Keratinocyte (primary cell): ENCODE measurements around the gene HPCAL1. TPM values are rescaled to one million over a fixed set of nuclear protein-coding genes. Genes with fewer than 3 reads are reported as not detected.

Experiments
- DNase-seq: peaks from one replicate; pipeline ENCODE4 v3.0.0-alpha.2; 2011; ENCODE audit warnings: low read depth, missing footprints, low spot score
- FAIRE-seq: peaks from 2 replicates; lab custom pipeline; 2011; peaks lifted over from hg19 to GRCh38; lab: Jason Lieb, UNC
- H2AFZ ChIP-seq: 2 replicates; pipeline ENCODE4 v1.6.0; 2012; ENCODE audit warnings: low read length, control low read depth, inconsistent platforms; ENCODE audit not compliant: control insufficient read depth
- H3K27ac ChIP-seq: 2 replicates; pipeline ENCODE4 v1.5.1; 2011; ENCODE audit warnings: low read length; ENCODE audit not compliant: control insufficient read depth, insufficient read depth
- H3K27me3 ChIP-seq: 3 replicates; pipeline ENCODE4 v1.6.0; 2011; ENCODE audit warnings: low read length; ENCODE audit not compliant: control insufficient read depth, insufficient read depth; ENCODE audit errors: extremely low read depth
- H3K36me3 ChIP-seq, 2 experiments: 2 replicates in 1 of 2; 3 replicates in 1 of 2; pipeline ENCODE4 v1.5.1; 2011; ENCODE audit warnings: low read length in 2 of 2, mild to moderate bottlenecking in 1 of 2; ENCODE audit not compliant: control insufficient read depth in 2 of 2, insufficient read depth in 2 of 2; ENCODE audit errors: extremely low read depth in 1 of 2
- H3K4me1 ChIP-seq: 3 replicates; pipeline ENCODE4 v1.5.1; 2011; ENCODE audit warnings: low read length; ENCODE audit not compliant: control insufficient read depth, insufficient read depth; ENCODE audit errors: extremely low read depth
- H3K4me2 ChIP-seq: 3 replicates; pipeline ENCODE4 v1.6.0; 2011; ENCODE audit warnings: low read depth, low read length; ENCODE audit not compliant: control insufficient read depth, insufficient read depth; ENCODE audit errors: extremely low read depth
- H3K4me3 ChIP-seq, 3 experiments: fragments of 200-600 bp in 1 of 3; sonication (generic) in 1 of 3; 2 replicates in 2 of 3; 3 replicates in 1 of 3; pipeline ENCODE4 v1.5.1; 2011 to 2016; ENCODE audit warnings: low read length in 3 of 3, mild to moderate bottlenecking in 3 of 3, control low read depth in 2 of 3, inconsistent platforms in 1 of 3, low read depth in 1 of 3, mixed read lengths in 1 of 3, mixed run types in 1 of 3, moderate library complexity in 1 of 3; ENCODE audit not compliant: control insufficient read depth in 2 of 3, insufficient read depth in 2 of 3; ENCODE audit errors: extremely low read depth in 1 of 3
- H3K79me2 ChIP-seq: 2 replicates; pipeline ENCODE4 v1.6.0; 2012; ENCODE audit warnings: low read length; ENCODE audit not compliant: control insufficient read depth, insufficient read depth
- H3K9ac ChIP-seq: 3 replicates; pipeline ENCODE4 v1.6.0; 2011; ENCODE audit warnings: low read length; ENCODE audit not compliant: control insufficient read depth, insufficient read depth; ENCODE audit errors: extremely low read depth
- H3K9me1 ChIP-seq: 3 replicates; pipeline ENCODE4 v1.6.0; 2011; ENCODE audit warnings: low read length; ENCODE audit not compliant: control insufficient read depth, insufficient read depth; ENCODE audit errors: extremely low read depth
- H3K9me3 ChIP-seq: 2 replicates; pipeline ENCODE4 v1.5.1; 2012; ENCODE audit warnings: low read depth, low read length; ENCODE audit not compliant: control insufficient read depth
- H4K20me1 ChIP-seq: 3 replicates; pipeline ENCODE4 v1.6.0; 2011; ENCODE audit warnings: low read length; ENCODE audit not compliant: control insufficient read depth, insufficient read depth; ENCODE audit errors: extremely low read depth
- EZH2 ChIP-seq: IDR thresholded peaks from one replicate; pipeline ENCODE4 v1.6.1; 2012; ENCODE audit warnings: inconsistent platforms, mild to moderate bottlenecking, low read length, moderate library complexity
- dilution Hi-C: fragments of 300-500 bp; cut with MboI; formaldehyde crosslinking; loops from one replicate; pipeline ENCODE4 v1.7.0; 2020; ENCODE audit warnings: low sequenced_read_pairs; ENCODE audit not compliant: extremely low pct_ligation_motif_present
- polyA plus RNA-seq, 5 experiments: library from polyadenylated mRNA; depleted of rRNA in 3 of 5; stranded (reverse) in 3 of 5; stranded (forward) in 1 of 5; unstranded in 1 of 5; fragments of >200 nt; gene quantifications; 1 replicate in 1 of 5; 2 replicates in 3 of 5; 3 replicates in 1 of 5; pipeline versions ENCODE4 v1.2.1 to v1.2.3, GENCODE V29; 2011 to 2012; ENCODE audit warnings: missing spikeins in 2 of 5, low read depth in 1 of 5, low replicate concordance in 1 of 5
- TF ChIP-seq, protein P1 (sequence below), 3 experiments: IDR thresholded peaks in 1 of 3; conservative IDR thresholded peaks in 1 of 3; optimal IDR thresholded peaks in 1 of 3; 2 replicates in 2 of 3; 3 replicates in 1 of 3; pipeline versions ENCODE3 to v1.5.1; 2011; ENCODE audit warnings: low read length in 3 of 3, mild to moderate bottlenecking in 3 of 3, moderate library complexity in 2 of 3, control low read depth in 1 of 3, inconsistent platforms in 1 of 3; ENCODE audit not compliant: insufficient read depth in 2 of 3; ENCODE audit errors: extremely low read depth in 1 of 3

HPCAL1 gene
- polyA plus RNA-seq, 1 donor (not counting 4 experiments of a cell fraction or from before 2014, with no cell fraction given): 18.0 TPM

- TF ChIP-seq EZH2: no peak
- TF ChIP-seq, protein P1, sequence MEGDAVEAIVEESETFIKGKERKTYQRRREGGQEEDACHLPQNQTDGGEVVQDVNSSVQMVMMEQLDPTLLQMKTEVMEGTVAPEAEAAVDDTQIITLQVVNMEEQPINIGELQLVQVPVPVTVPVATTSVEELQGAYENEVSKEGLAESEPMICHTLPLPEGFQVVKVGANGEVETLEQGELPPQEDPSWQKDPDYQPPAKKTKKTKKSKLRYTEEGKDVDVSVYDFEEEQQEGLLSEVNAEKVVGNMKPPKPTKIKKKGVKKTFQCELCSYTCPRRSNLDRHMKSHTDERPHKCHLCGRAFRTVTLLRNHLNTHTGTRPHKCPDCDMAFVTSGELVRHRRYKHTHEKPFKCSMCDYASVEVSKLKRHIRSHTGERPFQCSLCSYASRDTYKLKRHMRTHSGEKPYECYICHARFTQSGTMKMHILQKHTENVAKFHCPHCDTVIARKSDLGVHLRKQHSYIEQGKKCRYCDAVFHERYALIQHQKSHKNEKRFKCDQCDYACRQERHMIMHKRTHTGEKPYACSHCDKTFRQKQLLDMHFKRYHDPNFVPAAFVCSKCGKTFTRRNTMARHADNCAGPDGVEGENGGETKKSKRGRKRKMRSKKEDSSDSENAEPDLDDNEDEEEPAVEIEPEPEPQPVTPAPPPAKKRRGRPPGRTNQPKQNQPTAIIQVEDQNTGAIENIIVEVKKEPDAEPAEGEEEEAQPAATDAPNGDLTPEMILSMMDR (optimal IDR thresholded peaks at IDR 0.05 in 1 of 3, IDR thresholded peaks at IDR 0.05 in 1 of 3, conservative IDR thresholded peaks at IDR 0.05 in 1 of 3; ENCODE audit: extremely low read depth in 1 of 3, insufficient read depth in 2 of 3, low read length in 3 of 3): no peak
- no peaks in the 10 kb centered on the region for H4K20me1 ChIP-seq
- no peaks in the 10 kb centered on the region for H3K9me1 ChIP-seq
- H3K27ac ChIP-seq: no peak overlapping the region
- no peaks in the 10 kb centered on the region for H3K9me3 ChIP-seq
- peaks cover 30% of the 10 kb centered on the region for H3K27me3 ChIP-seq
- dilution Hi-C loops: no loop called here
- no peak overlapping the region for H2AFZ ChIP-seq
- H3K4me3 ChIP-seq: no peak overlapping the region
- H3K4me2 ChIP-seq: no peak overlapping the region
- no peak for DNase-seq
- no peak for FAIRE-seq
- H3K36me3 ChIP-seq: no peaks in the 10 kb centered on the region
- no peak overlapping the region for H3K9ac ChIP-seq
- no peaks in the 10 kb centered on the region for H3K79me2 ChIP-seq
- peaks cover 15% of the 10 kb centered on the region for H3K4me1 ChIP-seq
Measured at GRCh38 chr2:10278763-10279471, 23.8 kb upstream of the HPCAL1 start.

GRCh38 chr2:10279472-10279870 is 23.2 kb upstream of the HPCAL1 start:
- no peak for FAIRE-seq
- no peak overlapping the region for H3K27ac ChIP-seq
- no peaks in the 10 kb centered on the region for H3K9me3 ChIP-seq
- no peaks in the 10 kb centered on the region for H4K20me1 ChIP-seq
- no peaks in the 10 kb centered on the region for H3K9me1 ChIP-seq
- H3K4me1 ChIP-seq: peaks cover 15% of the 10 kb centered on the region
- dilution Hi-C loops: no loop called here
- no peaks in the 10 kb centered on the region for H3K36me3 ChIP-seq
- no peak overlapping the region for H3K4me3 ChIP-seq
- peaks cover 30% of the 10 kb centered on the region for H3K27me3 ChIP-seq
- TF ChIP-seq, protein P1 (optimal IDR thresholded peaks at IDR 0.05 in 1 of 3, IDR thresholded peaks at IDR 0.05 in 1 of 3, conservative IDR thresholded peaks at IDR 0.05 in 1 of 3; ENCODE audit: extremely low read depth in 1 of 3, insufficient read depth in 2 of 3, low read length in 3 of 3): no peak
- no peak for TF ChIP-seq EZH2
- H3K4me2 ChIP-seq: no peak overlapping the region
- DNase-seq: no peak
- no peak overlapping the region for H3K9ac ChIP-seq
- no peak overlapping the region for H2AFZ ChIP-seq
- H3K79me2 ChIP-seq: no peaks in the 10 kb centered on the region
